A673 (cell line): ENCODE data around the gene PUDP.
"Not testable (repeated sequence)": the region's sequence is repeated elsewhere in the genome, so short reads cannot be mapped to it uniquely, and the experiment has no call there.

ENCODE experiments used
- CTCF ChIP-seq: fragments of 300-800, 200-600 bp; sonication (generic); conservative IDR thresholded peaks from 2 replicates; pipeline ENCODE4 v1.5.1; 2017; ENCODE audit warnings: low read depth, mild to moderate bottlenecking, antibody characterized with exemption, low read length, moderate library complexity, mixed read lengths
- EZH2 ChIP-seq: fragments of 200-600 bp; sonication (generic); IDR thresholded peaks from 2 replicates; pipeline ENCODE4 v1.6.1; 2017; ENCODE audit warnings: borderline replicate concordance, low read depth, mild to moderate bottlenecking, mixed read lengths, antibody characterized with exemption, low read length; ENCODE audit not compliant: poor library complexity, severe bottlenecking

GRCh38 chrX:7022996-7023395 is 125.0 kb downstream of the PUDP start:
- not testable (repeated sequence) for TF ChIP-seq CTCF, EZH2
